Karpas-422 (cell line): Measurements from ENCODE around the gene KNSTRN. TPM values are rescaled to one million over a fixed set of nuclear protein-coding genes. Genes with fewer than 3 reads are reported as not detected.

ENCODE experiments used
- total RNA-seq: library from RNA; depleted of rRNA; stranded (reverse); fragments of >200 nt; shearing (Covaris generic); gene quantifications from 2 replicates; pipeline ENCODE4 v1.2.3, GENCODE V29; 2014; ENCODE audit warnings: low replicate concordance; rRNA removed

KNSTRN gene
- total RNA-seq, 1 experiment from 2014 or later, result 34.5 TPM

Other genes with a start within 250 kb of the KNSTRN start
- 58.2 and 60.1 TPM in 2 replicates for gene BUB1B, start 221.7 kb upstream of the KNSTRN start, total RNA-seq
- gene PAK6, start 143.7 kb upstream of the KNSTRN start, total RNA-seq, result 0.45 and 0.69 TPM in 2 replicates
- gene ANKRD63, start 99.7 kb upstream of the KNSTRN start, total RNA-seq, result not detected in 2 replicates
- 4.3 and 8.7 TPM in 2 replicates for gene PLCB2, start 74.8 kb upstream of the KNSTRN start, total RNA-seq
- gene INAFM2, start 59.0 kb upstream of the KNSTRN start, total RNA-seq, result 5.8 and 9.2 TPM in 2 replicates
- 1.2 and 3.1 TPM in 2 replicates for gene CCDC9B, start 41.8 kb upstream of the KNSTRN start, total RNA-seq
- not detected in 2 replicates for gene PHGR1, start 31.7 kb upstream of the KNSTRN start, total RNA-seq
- gene DISP2, start 24.5 kb upstream of the KNSTRN start, total RNA-seq, result 0.07 and 2.6 TPM in 2 replicates
- gene IVD, start 23.1 kb downstream of the KNSTRN start, total RNA-seq, result 38.1 and 56.4 TPM in 2 replicates
- gene BAHD1, start 58.2 kb downstream of the KNSTRN start, total RNA-seq, result 10.3 and 15.4 TPM in 2 replicates
- gene CHST14, start 88.3 kb downstream of the KNSTRN start, total RNA-seq, result 8.4 and 11.6 TPM in 2 replicates
- 21.8 and 25.3 TPM in 2 replicates for gene CCDC32, start 182.3 kb downstream of the KNSTRN start, total RNA-seq
- 13.6 and 33.0 TPM in 2 replicates for gene RPUSD2, start 186.6 kb downstream of the KNSTRN start, total RNA-seq
- 17.4 and 25.8 TPM in 2 replicates for gene KNL1, start 211.5 kb downstream of the KNSTRN start, total RNA-seq